Measurements from ENCODE around the gene GNAO1. TPM values are rescaled to one million over a fixed set of nuclear protein-coding genes. Genes with fewer than 3 reads are reported as not detected.

Gene GNAO1
- total RNA-seq, 1 donor from 2014 or later = 250 TPM

- no peak for DNase-seq
- no peak for TF ChIP-seq CTCF (IDR thresholded peaks at IDR 0.05; ENCODE audit: partially characterized antibody, unreplicated experiment)
- no peak overlapping the region for H3K4me3 Mint-ChIP-seq (ENCODE audit: unreplicated experiment)
- H3K4me1 Mint-ChIP-seq (ENCODE audit: low read depth, unreplicated experiment) = peaks cover 46% of the 10 kb centered on the region
- H3K9me3 Mint-ChIP-seq (ENCODE audit: unreplicated experiment) = peaks cover 18% of the 10 kb centered on the region
- peaks cover 12% of the 10 kb centered on the region for H3K36me3 Mint-ChIP-seq (ENCODE audit: unreplicated experiment)
- H3K27ac Mint-ChIP-seq (ENCODE audit: unreplicated experiment) = peak overlapping the region; percentile 60
- H3K27me3 Mint-ChIP-seq (ENCODE audit: unreplicated experiment) = peaks cover 8% of the 10 kb centered on the region
Observed at GRCh38 chr16:56279914-56280313, 88.6 kb downstream of the GNAO1 start.

- H3K27ac Mint-ChIP-seq (ENCODE audit: unreplicated experiment) = peak overlapping the region; percentile 75
- peak overlapping the region; percentile 22 for H3K4me3 Mint-ChIP-seq (ENCODE audit: unreplicated experiment)
- H3K27me3 Mint-ChIP-seq (ENCODE audit: unreplicated experiment) = peaks cover 8% of the 10 kb centered on the region
- peaks cover 20% of the 10 kb centered on the region for H3K9me3 Mint-ChIP-seq (ENCODE audit: unreplicated experiment)
- peaks cover 8% of the 10 kb centered on the region for H3K36me3 Mint-ChIP-seq (ENCODE audit: unreplicated experiment)
- DNase-seq = no peak
- peaks cover 46% of the 10 kb centered on the region for H3K4me1 Mint-ChIP-seq (ENCODE audit: low read depth, unreplicated experiment)
- peak; percentile 15 for TF ChIP-seq CTCF (IDR thresholded peaks at IDR 0.05; ENCODE audit: partially characterized antibody, unreplicated experiment)
Observed at GRCh38 chr16:56281249-56281805, 90.0 kb downstream of the GNAO1 start.

GRCh38 chr16:56282451-56282850 lies 91.2 kb downstream of the GNAO1 start:
- Mint-ChIP-seq H3K27me3 (ENCODE audit: unreplicated experiment) (peaks cover 8% of the 10 kb centered on the region), H3K27ac (ENCODE audit: unreplicated experiment) (peak overlapping the region; percentile 34), H3K9me3 (ENCODE audit: unreplicated experiment) (peaks cover 19% of the 10 kb centered on the region), H3K4me3 (ENCODE audit: unreplicated experiment) (no peak overlapping the region), H3K36me3 (ENCODE audit: unreplicated experiment) (peaks cover 8% of the 10 kb centered on the region), H3K4me1 (ENCODE audit: low read depth, unreplicated experiment) (peaks cover 38% of the 10 kb centered on the region)
- TF ChIP-seq CTCF (IDR thresholded peaks at IDR 0.05; ENCODE audit: partially characterized antibody, unreplicated experiment) = no peak
- no peak for DNase-seq

- Mint-ChIP-seq H3K9me3 (ENCODE audit: unreplicated experiment) (peaks cover 19% of the 10 kb centered on the region), H3K27ac (ENCODE audit: unreplicated experiment) (no peak overlapping the region), H3K27me3 (ENCODE audit: unreplicated experiment) (peaks cover 5% of the 10 kb centered on the region), H3K36me3 (ENCODE audit: unreplicated experiment) (peaks cover 6% of the 10 kb centered on the region), H3K4me3 (ENCODE audit: unreplicated experiment) (no peak overlapping the region), H3K4me1 (ENCODE audit: low read depth, unreplicated experiment) (peaks cover 44% of the 10 kb centered on the region)
- no peak for DNase-seq
- no peak for TF ChIP-seq CTCF (IDR thresholded peaks at IDR 0.05; ENCODE audit: partially characterized antibody, unreplicated experiment)
Observed at GRCh38 chr16:56284521-56284920, 93.2 kb downstream of the GNAO1 start.

- H3K36me3 Mint-ChIP-seq (ENCODE audit: unreplicated experiment) = no peaks in the 10 kb centered on the region
- H3K27ac Mint-ChIP-seq (ENCODE audit: unreplicated experiment) = no peak overlapping the region
- peaks cover 5% of the 10 kb centered on the region for H3K27me3 Mint-ChIP-seq (ENCODE audit: unreplicated experiment)
- peaks cover 18% of the 10 kb centered on the region for H3K9me3 Mint-ChIP-seq (ENCODE audit: unreplicated experiment)
- peaks cover 42% of the 10 kb centered on the region for H3K4me1 Mint-ChIP-seq (ENCODE audit: low read depth, unreplicated experiment)
- H3K4me3 Mint-ChIP-seq (ENCODE audit: unreplicated experiment) = no peak overlapping the region
- DNase-seq = no peak
- no peak for TF ChIP-seq CTCF (IDR thresholded peaks at IDR 0.05; ENCODE audit: partially characterized antibody, unreplicated experiment)
Observed at GRCh38 chr16:56286809-56287208, 95.5 kb downstream of the GNAO1 start.
